Measurements from ENCODE around the gene DTX1. TPM values are rescaled to one million over a fixed set of nuclear protein-coding genes. Genes with fewer than 3 reads are reported as not detected.
A peak's percentile ranks its signal among the peaks of the same experiment; 100 is the strongest.

DTX1 gene
- polyA plus RNA-seq, 6 donors from 2014 or later: 1.9 to 16.8 (median 9.8) TPM

DNA sequence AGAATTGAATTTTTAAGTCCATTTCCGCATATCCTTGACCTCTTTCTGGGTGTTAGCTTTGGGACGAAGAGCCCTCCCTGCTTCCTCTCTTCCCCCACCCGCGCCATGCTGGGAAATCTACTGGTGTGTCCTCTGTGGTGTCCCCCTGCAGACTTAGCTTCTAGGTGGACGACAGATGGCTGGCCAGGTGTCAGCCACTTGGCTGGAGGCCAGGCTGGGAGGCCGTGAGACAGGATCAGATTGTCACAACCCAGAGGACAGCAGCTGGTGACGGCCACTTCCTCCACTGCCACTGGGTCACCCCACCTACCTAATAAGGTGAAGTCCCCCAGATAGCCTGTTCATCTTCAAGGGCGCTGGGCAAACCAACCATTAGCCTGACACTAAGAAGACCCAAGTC is 13.3 kb upstream of the DTX1 start:
- Mint-ChIP-seq H3K9me3 (no peaks in the 10 kb centered on the region), H3K4me1 (peaks cover 1 to 5% (median 3%) of the 10 kb centered on the region in 3 donors), H3K36me3 (no peaks in the 10 kb centered on the region), H3K4me3 (no peak overlapping the region), H3K27me3 (no peaks in the 10 kb centered on the region), H3K27ac (peak overlapping the region in 2 of 6 donors; percentile 52 to 76)
- ATAC-seq (ENCODE audit: low read depth in 2 of 2) (no peak), DNase-seq (no peak)

DNA sequence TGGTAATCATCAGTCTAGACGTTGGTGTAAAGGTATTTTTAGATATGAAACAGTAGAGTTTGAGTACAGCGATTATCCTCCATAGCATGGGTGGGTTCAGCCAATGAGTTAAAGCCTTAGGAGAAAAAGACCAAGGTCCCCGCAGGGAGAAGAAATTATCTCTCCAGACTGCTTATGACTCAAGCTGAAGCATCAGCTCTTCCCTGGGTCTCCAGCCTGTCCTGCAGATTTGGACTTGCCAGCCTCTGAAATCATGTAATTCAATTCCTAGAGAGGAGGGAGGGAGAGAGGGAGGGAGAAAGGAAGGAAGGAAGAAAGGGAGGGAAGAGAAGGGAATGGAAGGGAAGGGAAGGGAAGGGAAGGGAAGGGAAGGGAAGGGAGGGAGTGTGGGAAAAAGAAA is 12.0 kb upstream of the DTX1 start:
- no peak overlapping the region for H3K27ac Mint-ChIP-seq
- peaks cover 11 to 17% (median 14%) of the 10 kb centered on the region in 3 donors for H3K4me1 Mint-ChIP-seq
- DNase-seq: no peak
- no peaks in the 10 kb centered on the region for H3K36me3 Mint-ChIP-seq
- H3K4me3 Mint-ChIP-seq: no peak overlapping the region
- H3K27me3 Mint-ChIP-seq: no peaks in the 10 kb centered on the region
- H3K9me3 Mint-ChIP-seq: no peaks in the 10 kb centered on the region
- ATAC-seq (ENCODE audit: low read depth in 2 of 2): no peak

DNA sequence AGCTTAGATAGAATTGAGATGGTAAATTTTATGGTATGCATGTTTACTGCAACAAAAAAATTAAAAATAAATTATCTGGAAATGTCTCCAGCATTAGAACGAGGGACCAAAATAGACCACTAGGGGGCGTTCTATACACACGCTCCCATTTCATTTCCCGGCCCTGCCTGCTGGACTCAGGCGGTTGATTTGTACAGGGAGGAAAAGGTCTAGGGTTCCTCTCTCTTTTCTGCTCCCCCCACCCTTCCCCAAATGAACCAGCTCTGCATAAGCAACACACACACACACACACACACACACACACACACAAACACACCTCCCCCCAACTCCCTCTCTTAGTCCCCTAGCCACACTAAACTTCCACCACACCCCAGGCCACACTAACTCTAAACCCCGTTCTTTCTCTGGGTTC is 7.8 kb upstream of the DTX1 start:
- Mint-ChIP-seq H3K36me3 (no peaks in the 10 kb centered on the region), H3K9me3 (no peaks in the 10 kb centered on the region), H3K4me3 (peak overlapping the region in 6 of 8 donors; percentile 28 to 89 (median 70)), H3K27ac (peak overlapping the region; percentile 10 to 93 (median 78)), H3K4me1 (peaks cover 50 to 56% (median 55%) of the 10 kb centered on the region in 3 donors), H3K27me3 (no peaks in the 10 kb centered on the region)
- ATAC-seq (ENCODE audit: low read depth in 2 of 2) (peak; percentile 40 to 45), DNase-seq (peak; percentile 68)

GRCh38 chr12:113049976-113050742 is 6.4 kb upstream of the DTX1 start:
- Mint-ChIP-seq H3K36me3 (no peaks in the 10 kb centered on the region), H3K4me1 (peaks cover 61 to 70% (median 66%) of the 10 kb centered on the region in 3 donors), H3K4me3 (peak overlapping the region; percentile 37 to 86 (median 68)), H3K27ac (peak overlapping the region; percentile 74 to 98 (median 88)), H3K27me3 (no peaks in the 10 kb centered on the region), H3K9me3 (no peaks in the 10 kb centered on the region)
- ATAC-seq (ENCODE audit: low read depth in 2 of 2) (peak; percentile 35), DNase-seq (no peak)

DNA sequence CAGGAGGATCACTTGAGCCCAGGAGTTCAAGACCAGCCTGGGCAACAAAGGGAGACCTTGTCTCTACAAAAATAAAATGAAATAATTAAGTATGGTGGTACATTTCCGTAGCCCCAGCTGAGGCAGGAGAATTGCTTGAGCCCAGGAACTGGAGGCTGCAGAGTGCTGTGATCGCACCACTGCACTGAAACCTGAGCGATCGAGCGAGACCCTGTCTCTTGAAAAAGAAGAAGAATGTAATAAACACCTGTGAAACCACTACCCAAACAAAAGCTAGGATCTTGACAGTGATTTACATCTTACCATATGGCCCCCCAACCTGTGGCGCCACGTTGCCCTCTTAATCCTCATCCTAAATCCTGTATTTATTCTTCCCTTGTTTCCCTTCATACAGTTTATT is 5.7 kb upstream of the DTX1 start:
- ATAC-seq (ENCODE audit: low read depth in 2 of 2): peak; percentile 90 to 91
- Mint-ChIP-seq H3K36me3 (no peaks in the 10 kb centered on the region), H3K9me3 (no peaks in the 10 kb centered on the region), H3K27ac (peak overlapping the region; percentile 74 to 98 (median 88)), H3K4me1 (peaks cover 65 to 77% (median 72%) of the 10 kb centered on the region in 3 donors), H3K27me3 (no peaks in the 10 kb centered on the region), H3K4me3 (peak overlapping the region; percentile 37 to 86 (median 68))
- DNase-seq: peak; percentile 74

- Mint-ChIP-seq H3K36me3 (no peaks in the 10 kb centered on the region), H3K27me3 (no peaks in the 10 kb centered on the region), H3K4me1 (peaks cover 71 to 83% (median 78%) of the 10 kb centered on the region in 3 donors), H3K9me3 (no peaks in the 10 kb centered on the region), H3K4me3 (peak overlapping the region; percentile 55 to 87 (median 78)), H3K27ac (peak overlapping the region in 5 of 6 donors; percentile 78 to 98 (median 93))
- no peak for DNase-seq
- ATAC-seq (ENCODE audit: low read depth in 2 of 2): no peak
These were observed 4.8 kb upstream of the DTX1 start for GRCh38 chr12:113051759-113052158.

- no peaks in the 10 kb centered on the region for H3K9me3 Mint-ChIP-seq
- no peaks in the 10 kb centered on the region for H3K36me3 Mint-ChIP-seq
- DNase-seq (no peak), ATAC-seq (ENCODE audit: low read depth in 2 of 2) (no peak)
- H3K4me1 Mint-ChIP-seq: peaks cover 71 to 83% (median 78%) of the 10 kb centered on the region in 3 donors
- peak overlapping the region; percentile 55 to 87 (median 78) for H3K4me3 Mint-ChIP-seq
- no peaks in the 10 kb centered on the region for H3K27me3 Mint-ChIP-seq
- peak overlapping the region; percentile 6 to 99 (median 82) for H3K27ac Mint-ChIP-seq
These were observed 4.2 kb upstream of the DTX1 start for GRCh38 chr12:113052326-113052725.

DNA sequence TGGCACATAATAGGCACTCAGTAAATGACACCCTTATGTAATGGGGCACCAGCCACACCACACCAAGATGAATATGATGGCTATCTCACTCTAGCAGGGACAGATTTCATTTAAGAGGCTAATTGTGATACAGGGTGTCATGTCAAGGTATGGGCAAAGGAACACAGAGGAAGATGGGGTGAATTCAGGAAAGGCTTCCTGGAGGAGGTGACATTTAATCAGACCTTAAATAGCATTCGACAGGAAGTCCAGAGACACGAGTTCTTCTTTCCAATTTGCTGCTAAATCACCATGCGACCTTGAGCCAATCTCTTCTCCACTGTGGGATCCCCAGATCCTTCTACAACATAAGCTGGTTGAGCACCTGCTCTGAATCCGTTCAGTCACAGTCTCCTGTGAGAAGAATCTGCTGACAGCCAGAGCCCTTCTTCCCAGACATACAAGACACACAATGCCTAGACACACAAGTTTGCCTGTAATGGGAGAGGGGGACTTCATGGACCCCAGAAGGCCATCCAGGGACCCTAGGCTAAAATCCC is 1.5 kb upstream of the DTX1 start:
- DNase-seq: no peak
- peak overlapping the region in 7 of 8 donors; percentile 59 to 93 (median 76) for H3K4me3 Mint-ChIP-seq
- no peaks in the 10 kb centered on the region for H3K27me3 Mint-ChIP-seq
- H3K9me3 Mint-ChIP-seq: no peaks in the 10 kb centered on the region
- no peak for ATAC-seq (ENCODE audit: low read depth in 2 of 2)
- no peaks in the 10 kb centered on the region for H3K36me3 Mint-ChIP-seq
- peaks cover 62 to 70% (median 62%) of the 10 kb centered on the region in 3 donors for H3K4me1 Mint-ChIP-seq
- H3K27ac Mint-ChIP-seq: peak overlapping the region in 4 of 6 donors; percentile 33 to 92 (median 80)

- no peak for ATAC-seq (ENCODE audit: low read depth in 2 of 2)
- Mint-ChIP-seq H3K36me3 (no peaks in the 10 kb centered on the region), H3K27me3 (no peaks in the 10 kb centered on the region), H3K4me1 (peaks cover 54 to 62% (median 55%) of the 10 kb centered on the region in 3 donors), H3K27ac (peak overlapping the region; percentile 45 to 97 (median 94)), H3K4me3 (peak overlapping the region in 7 of 8 donors; percentile 79 to 93 (median 87)), H3K9me3 (no peaks in the 10 kb centered on the region)
- no peak for DNase-seq
These were observed 743 bp upstream of the DTX1 start for GRCh38 chr12:113055594-113056380.

- ATAC-seq (ENCODE audit: low read depth in 2 of 2) (peak in 1 of 2 donors; percentile 2), DNase-seq (no peak)
- peak overlapping the region; percentile 45 to 97 (median 94) for H3K27ac Mint-ChIP-seq
- H3K4me3 Mint-ChIP-seq: peak overlapping the region in 7 of 8 donors; percentile 79 to 93 (median 87)
- no peaks in the 10 kb centered on the region for H3K36me3 Mint-ChIP-seq
- H3K9me3 Mint-ChIP-seq: no peaks in the 10 kb centered on the region
- H3K27me3 Mint-ChIP-seq: no peaks in the 10 kb centered on the region
- H3K4me1 Mint-ChIP-seq: peaks cover 49 to 57% (median 49%) of the 10 kb centered on the region in 3 donors
These were observed 224 bp upstream of the DTX1 start for GRCh38 chr12:113056381-113056630.

DNA sequence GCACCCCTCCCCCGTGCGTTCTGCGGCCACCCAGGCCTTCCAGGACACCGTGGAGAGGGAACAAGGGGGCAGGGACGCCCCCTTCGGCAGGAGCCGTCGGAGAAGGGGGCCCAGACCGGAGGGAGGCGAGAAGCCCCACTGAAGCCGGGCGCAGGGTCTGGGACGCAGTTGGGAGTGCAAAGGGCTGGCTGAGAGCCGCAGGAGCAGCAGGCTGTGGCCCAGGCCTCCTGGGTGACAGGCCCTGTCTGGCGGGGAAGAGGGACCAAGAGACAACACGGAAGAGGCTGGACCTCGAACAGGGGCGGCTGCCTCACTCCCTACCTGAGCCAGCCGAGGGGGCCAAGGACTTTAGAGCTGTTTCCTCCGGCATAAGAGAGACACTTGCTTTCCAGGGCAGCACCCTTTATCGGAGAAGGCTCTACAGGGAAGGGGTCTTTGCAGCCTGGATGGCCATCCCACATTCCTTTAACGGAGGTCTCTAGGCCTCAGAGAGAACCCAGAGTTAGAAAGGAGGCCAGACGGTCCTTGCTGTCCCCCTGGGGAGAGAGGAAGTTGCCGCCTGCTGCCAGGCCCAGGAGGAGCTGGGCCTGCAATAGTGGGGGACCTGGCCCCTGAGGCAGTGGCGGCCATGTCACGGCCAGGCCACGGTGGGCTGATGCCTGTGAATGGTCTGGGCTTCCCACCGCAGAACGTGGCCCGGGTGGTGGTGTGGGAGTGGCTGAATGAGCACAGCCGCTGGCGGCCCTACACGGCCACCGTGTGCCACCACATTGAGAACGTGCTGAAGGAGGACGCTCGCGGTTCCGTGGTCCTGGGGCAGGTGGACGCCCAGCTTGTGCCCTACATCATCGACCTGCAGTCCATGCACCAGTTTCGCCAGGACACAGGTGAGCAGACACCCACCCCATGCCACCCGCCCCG is 1.3 kb downstream of the DTX1 start:
- H3K9me3 Mint-ChIP-seq: no peaks in the 10 kb centered on the region
- H3K36me3 Mint-ChIP-seq: no peaks in the 10 kb centered on the region
- H3K4me1 Mint-ChIP-seq: peaks cover 34 to 45% (median 42%) of the 10 kb centered on the region in 3 donors
- H3K4me3 Mint-ChIP-seq: peak overlapping the region in 1 of 8 donors; percentile 90
- H3K27me3 Mint-ChIP-seq: no peaks in the 10 kb centered on the region
- peak overlapping the region in 4 of 6 donors; percentile 42 to 75 (median 52) for H3K27ac Mint-ChIP-seq
- no peak for DNase-seq
- no peak for ATAC-seq (ENCODE audit: low read depth in 2 of 2)

- no peak for DNase-seq
- Mint-ChIP-seq H3K9me3 (no peaks in the 10 kb centered on the region), H3K36me3 (no peaks in the 10 kb centered on the region), H3K27me3 (no peaks in the 10 kb centered on the region), H3K4me3 (no peak overlapping the region), H3K4me1 (peaks cover 27 to 45% (median 35%) of the 10 kb centered on the region in 3 donors), H3K27ac (peak overlapping the region in 1 of 6 donors; percentile 49)
- ATAC-seq (ENCODE audit: low read depth in 2 of 2): no peak
These were observed 2.0 kb downstream of the DTX1 start for GRCh38 chr12:113058553-113058952.
